HL-60/S4 (cell line): Measurements from ENCODE around the gene WEE2.
"Not testable (repeated sequence)": the region's sequence is repeated elsewhere in the genome, so short reads cannot be mapped to it uniquely, and the experiment has no call there.

ENCODE experiments used
- in situ Hi-C: fragments of 300-500 bp; cut with MboI; formaldehyde crosslinking; loops from 2 replicates; pipeline ENCODE4 v1.14.3; 2022; ENCODE audit warnings: low sequenced_read_pairs

WEE2 gene

GRCh38 chr7:141770083-141770583 lies 62.0 kb downstream of the WEE2 start:
- in situ Hi-C loops = not testable (repeated sequence)

- in situ Hi-C loops = no loop called here
Measured at GRCh38 chr7:141776374-141776773, 68.2 kb downstream of the WEE2 start, which contains the start of gene TAS2R4. Gene TAS2R4 (plus strand): TSS chr7:141776674. CDS start chr7:141778489, 1,815 bp downstream.
